A549 treated with CORT108297 at 1 μM for 4 hours (cell line): Measurements from ENCODE around the gene FPR3. TPM values are rescaled to one million over a fixed set of nuclear protein-coding genes. Genes with fewer than 3 reads are reported as not detected.

Experiments used
- total RNA-seq: library from RNA; stranded (reverse); fragments of 200-300 nt; extraction: Qiagen RNA extraction; gene quantifications from 5 replicates; pipeline ENCODE4 v1.2.3, GENCODE V29; 2022

Gene FPR3
- not detected in 5 replicates for total RNA-seq

GRCh38 chr19:51794885-51795490 lies at the start of gene FPR3:
FPR3 (plus strand) TSS chr19:51795157; CDS start chr19:51823749, 28,592 bp downstream.

GRCh38 chr19:51751655-51752054 lies 43.3 kb upstream of the FPR3 start, which contains the start of gene FPR1:
FPR1 (minus strand) TSS chr19:51751878; CDS start chr19:51746994, 4,884 bp downstream.

GRCh38 chr19:51760697-51761356 lies 34.1 kb upstream of the FPR3 start, which contains the start of gene FPR2:
FPR2 (plus strand) TSS chr19:51761180; CDS start chr19:51768659, 7,479 bp downstream.

Other genes with a start within 250 kb of the FPR3 start
- 2.8 to 5.3 TPM (median 4.4 TPM) in 5 replicates for gene ZNF175, start 223.9 kb upstream of the FPR3 start, total RNA-seq
- gene SIGLEC5, start 164.8 kb upstream of the FPR3 start, total RNA-seq = 0.06 TPM in 1 of 5 replicates, not detected in the others
- gene SIGLEC14, start 148.3 kb upstream of the FPR3 start, total RNA-seq = 0.03 to 0.12 TPM (median 0.05 TPM) in 3 of 5 replicates, not detected in the others
- gene SPACA6, start 101.8 kb upstream of the FPR3 start, total RNA-seq = 12.1 to 19.1 TPM (median 15.9 TPM) in 5 replicates
- not detected in 5 replicates for gene HAS1, start 71.2 kb upstream of the FPR3 start, total RNA-seq
- gene FPR1, start 43.3 kb upstream of the FPR3 start, total RNA-seq = 0.07 to 0.31 TPM (median 0.08 TPM) in 4 of 5 replicates, not detected in the other
- gene FPR2, start 34.0 kb upstream of the FPR3 start, total RNA-seq = not detected in 5 replicates
- gene ZNF577, start 92.8 kb downstream of the FPR3 start, total RNA-seq = 0.03 to 0.12 TPM (median 0.08 TPM) in 4 of 5 replicates, not detected in the other
- gene ZNF649, start 109.9 kb downstream of the FPR3 start, total RNA-seq = 0.15 to 0.51 TPM (median 0.27 TPM) in 5 replicates
- 0.65 to 1.8 TPM (median 1.3 TPM) in 5 replicates for gene ZNF613, start 132.3 kb downstream of the FPR3 start, total RNA-seq
- 3.0 to 6.1 TPM (median 4.7 TPM) in 5 replicates for gene ZNF350, start 191.7 kb downstream of the FPR3 start, total RNA-seq
- 3.1 to 4.9 TPM (median 3.9 TPM) in 5 replicates for gene ZNF615, start 213.1 kb downstream of the FPR3 start, total RNA-seq
- gene ZNF614, start 233.2 kb downstream of the FPR3 start, total RNA-seq = 2.9 to 3.7 TPM (median 3.1 TPM) in 5 replicates